ENCODE data around the gene PEX6. TPM values are rescaled to one million over a fixed set of nuclear protein-coding genes. Genes with fewer than 3 reads are reported as not detected.

The PEX6 gene
- total and polyA plus RNA-seq, 2 of the 13 experiments (the other 11 are each of a cell fraction or from before 2014, with no cell fraction given) = 5.1 to 6.7 TPM

- TF ChIP-seq JUN (CRISPR knock-in tag; IDR thresholded peaks at IDR 0.05) = 0 out of 2 replicates have a peak, but pooled peaks have one; percentile 15
- TF ChIP-seq POLR2A (IDR thresholded peaks at IDR 0.05; ENCODE audit: insufficient read depth in 1 of 2, low read depth in 2 of 2, low read length in 2 of 2) = 0 out of 4 replicates have a peak, but pooled peaks of 1 of the 2 experiments have one; percentile 10
Observed at GRCh38 chr6:42939810-42940167, 39.2 kb downstream of the PEX6 start (continued).

DNA sequence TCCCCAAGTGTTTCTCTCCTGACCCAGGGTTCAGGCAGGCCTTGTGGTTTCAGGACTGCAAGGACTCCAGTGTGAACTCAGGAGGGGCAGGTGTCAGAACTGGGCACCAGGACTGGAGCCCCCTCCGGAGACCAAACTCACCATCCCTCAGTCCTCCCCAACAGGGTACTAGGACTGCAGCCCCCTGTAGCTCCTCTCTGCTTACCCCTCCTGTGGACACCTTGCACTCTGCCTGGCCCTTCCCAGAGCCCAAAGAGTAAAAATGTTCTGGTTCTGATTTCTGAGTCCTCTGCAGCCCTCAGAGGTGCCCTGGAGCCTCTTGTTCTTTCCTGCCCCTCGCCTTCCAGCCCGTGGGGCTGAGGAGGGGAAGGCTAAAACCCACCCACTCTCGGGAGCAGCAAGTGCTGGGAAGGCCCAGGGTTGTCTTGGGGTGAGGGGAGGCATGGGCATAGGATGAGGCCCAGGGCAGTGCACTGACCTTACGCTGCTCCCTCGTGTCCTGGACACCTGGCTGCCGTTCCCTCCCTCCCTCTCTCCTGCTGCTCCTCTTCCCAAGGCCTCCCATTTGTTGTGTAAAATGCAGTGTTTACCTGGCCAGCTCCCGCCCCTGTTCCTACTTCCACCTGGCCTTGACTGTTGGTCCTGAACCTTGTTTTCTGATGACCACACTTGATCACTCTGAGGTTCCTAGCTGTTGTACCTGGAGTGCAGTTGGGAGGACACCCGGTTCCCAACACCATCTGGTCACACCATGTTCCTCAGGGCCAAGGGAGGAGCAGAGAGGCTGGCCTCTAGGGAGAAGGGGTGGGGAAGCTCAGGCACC, 39.8 kb downstream of the PEX6 start:
- peak overlapping the region; percentile 81 for H3K27ac ChIP-seq (ENCODE audit: extremely low read length, insufficient read depth, low read length)
- H3K36me3 ChIP-seq (replicated peaks in 1 of 2; ENCODE audit: control insufficient read depth in 1 of 2, insufficient read depth in 2 of 2, low read length in 2 of 2) = peaks cover 12 to 35% of the 10 kb centered on the region in 2 experiments
- POLR2A ChIA-PET = interaction anchor here (0.9 to 5.0 kb wide), 12 partner anchors 9 to 121 kb away, joined by 3 to 56 read pairs (median 6); partner anchors contain the start of genes CNPY3, GNMT, KLHDC3 and MEA1
- no peak overlapping the region; the same call in 1 of the 2 replicates for H3K9ac ChIP-seq (ENCODE audit: insufficient read depth, low read depth, low read length)
- H3K4me1 ChIP-seq (ENCODE audit: insufficient read depth, low read length) = peaks cover 64% of the 10 kb centered on the region
- CTCF ChIA-PET (ENCODE audit: low intra/inter-chr PET ratio, low total read pairs) = interaction anchor here (1.2 kb wide), 1 partner anchor 26 kb away, joined by 3 read pairs; no protein-coding TSS in a partner anchor
- H3K9me3 ChIP-seq (ENCODE audit: low read length) = no peaks in the 10 kb centered on the region
- no peaks in the 10 kb centered on the region for H4K20me1 ChIP-seq (ENCODE audit: insufficient read depth, low read length)
- no peak overlapping the region for H2AFZ ChIP-seq (ENCODE audit: low read length)
- no peaks in the 10 kb centered on the region for H3K27me3 ChIP-seq (ENCODE audit: control insufficient read depth in 1 of 2, insufficient read depth in 2 of 2, low read length in 2 of 2)
- peak overlapping the region; percentile 57 for H3K4me2 ChIP-seq (ENCODE audit: low read depth, low read length)
- H3K79me2 ChIP-seq (ENCODE audit: insufficient read depth, low read length) = peaks cover 2% of the 10 kb centered on the region
- intact Hi-C loops (cut with micrococcal nuclease; ENCODE audit: unreplicated experiment) = loop anchor here (5.0 kb wide), 1 partner anchor 37 kb away; no protein-coding TSS in a partner anchor
- in situ Hi-C loops (cut with HindIII; ENCODE audit: extremely low pct_ligation_motif_present, low pct_unique_long_range_greater_than_20kb) = no loop called here
- WGBS (ENCODE audit: low lambda C conversion rate) = 18% methylated on average over 9 of the region's 9 CpGs
- ATAC-seq (peak; percentile 87), FAIRE-seq (peak; percentile 92), DNase-seq (ENCODE audit: low spot score) (peak; percentile 86)
- H3K4me3 ChIP-seq (replicated peaks in 1 of 3; ENCODE audit: insufficient read depth in 1 of 3, low read depth in 2 of 3, low read length in 3 of 3) = peak overlapping the region in 1 of 3 experiments; percentile 20; a peak in 1 of 6 replicates
- BruUV-seq (replicated peaks) = no TSS peak
- TF ChIP-seq ATF7 (IDR thresholded peaks at IDR 0.05) (no peak), ATF7 (CRISPR knock-in tag; IDR thresholded peaks at IDR 0.05) (peak; percentile 91), TAF1 (CRISPR knock-in tag; IDR thresholded peaks at IDR 0.05) (peak; percentile 7; the same call in 1 of the 2 replicates), UBTF (CRISPR knock-in tag; IDR thresholded peaks at IDR 0.05) (peak; percentile 84), KMT2A (CRISPR knock-in tag; IDR thresholded peaks at IDR 0.05) (no peak), ZNF143 (CRISPR knock-in tag; IDR thresholded peaks at IDR 0.05) (no peak), DPF2 (CRISPR knock-in tag; IDR thresholded peaks at IDR 0.05; ENCODE audit: borderline replicate concordance, low read depth) (peak; percentile 91), PAX8 (CRISPR knock-in tag; IDR thresholded peaks at IDR 0.05; ENCODE audit: borderline replicate concordance) (peak; percentile 74; the same call in 1 of the 2 replicates), ZSCAN29 (CRISPR knock-in tag; conservative IDR thresholded peaks at IDR 0.05) (peak; percentile 89), HMG20B (CRISPR knock-in tag; conservative IDR thresholded peaks at IDR 0.05) (peak; percentile 84), CBX5 (CRISPR knock-in tag; IDR thresholded peaks at IDR 0.05; ENCODE audit: borderline replicate concordance) (peak; percentile 78; the same call in 1 of the 2 replicates), ATM (IDR thresholded peaks at IDR 0.05; ENCODE audit: borderline replicate concordance) (no peak; the same call in 1 of the 2 replicates), ZNF878 (CRISPR knock-in tag; IDR thresholded peaks at IDR 0.05) (no peak), GATAD2A (CRISPR knock-in tag; IDR thresholded peaks at IDR 0.05) (peak; percentile 94), IKZF4 (CRISPR knock-in tag; IDR thresholded peaks at IDR 0.05; ENCODE audit: borderline replicate concordance, low read depth, not compliant biosample characterization) (no peak)
- TF ChIP-seq, protein P1, sequence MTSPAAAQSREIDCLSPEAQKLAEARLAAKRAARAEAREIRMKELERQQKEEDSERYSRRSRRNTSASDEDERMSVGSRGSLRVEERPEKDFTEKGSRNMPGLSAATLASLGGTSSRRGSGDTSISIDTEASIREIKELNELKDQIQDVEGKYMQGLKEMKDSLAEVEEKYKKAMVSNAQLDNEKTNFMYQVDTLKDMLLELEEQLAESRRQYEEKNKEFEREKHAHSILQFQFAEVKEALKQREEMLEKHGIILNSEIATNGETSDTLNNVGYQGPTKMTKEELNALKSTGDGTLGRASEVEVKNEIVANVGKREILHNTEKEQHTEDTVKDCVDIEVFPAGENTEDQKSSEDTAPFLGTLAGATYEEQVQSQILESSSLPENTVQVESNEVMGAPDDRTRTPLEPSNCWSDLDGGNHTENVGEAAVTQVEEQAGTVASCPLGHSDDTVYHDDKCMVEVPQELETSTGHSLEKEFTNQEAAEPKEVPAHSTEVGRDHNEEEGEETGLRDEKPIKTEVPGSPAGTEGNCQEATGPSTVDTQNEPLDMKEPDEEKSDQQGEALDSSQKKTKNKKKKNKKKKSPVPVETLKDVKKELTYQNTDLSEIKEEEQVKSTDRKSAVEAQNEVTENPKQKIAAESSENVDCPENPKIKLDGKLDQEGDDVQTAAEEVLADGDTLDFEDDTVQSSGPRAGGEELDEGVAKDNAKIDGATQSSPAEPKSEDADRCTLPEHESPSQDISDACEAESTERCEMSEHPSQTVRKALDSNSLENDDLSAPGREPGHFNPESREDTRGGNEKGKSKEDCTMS (CRISPR knock-in tag; conservative IDR thresholded peaks at IDR 0.05) = no peak

Data from HepG2 (cell line).